Caco-2 (cell line): ENCODE measurements around the gene CIBAR2. TPM values are rescaled to one million over a fixed set of nuclear protein-coding genes. Genes with fewer than 3 reads are reported as not detected.

ENCODE experiments used
- BruUV-seq: library from RNA; stranded (reverse); fragments of 400-500 nt; replicated peaks from 2 replicates; lab custom pipeline; 2021; lab: Mats Ljungman, UMichigan
- CTCF ChIA-PET: fragments of 300-600 bp; sonication (Branson Sonifier 250); formaldehyde crosslinking; loops from one replicate; lab custom pipeline; 2022; ENCODE audit warnings: antibody characterized with exemption; lab: Charles Lee
- POLR2A ChIA-PET: fragments of 300-600 bp; sonication (Branson Sonifier 250); formaldehyde crosslinking; loops from one replicate; lab custom pipeline; 2022; ENCODE audit warnings: antibody characterized with exemption; lab: Charles Lee
- DNase-seq, 2 experiments: peaks; one replicate each; pipeline versions ENCODE4 v3.0.0 to v3.0.0-alpha.2; 2020 to 2022
- H3K27me3 ChIP-seq: replicated peaks from 2 replicates; pipeline ENCODE4 v1.6.0; 2011; ENCODE audit warnings: low read length; ENCODE audit not compliant: control insufficient read depth, insufficient read depth
- H3K36me3 ChIP-seq: 2 replicates; pipeline ENCODE4 v1.5.1; 2011; ENCODE audit warnings: low read length; ENCODE audit not compliant: control insufficient read depth, insufficient read depth
- H3K4me1 ChIP-seq: fragments of 250-450 bp; sonication (Bioruptor Pico); 2 replicates; pipeline ENCODE4 v1.5.1; 2020; ENCODE audit warnings: mild to moderate bottlenecking
- H3K4me3 ChIP-seq: 2 replicates; pipeline ENCODE4 v1.5.1; 2011; ENCODE audit warnings: low read depth, mild to moderate bottlenecking, control low read depth, low read length
- H3K9me3 ChIP-seq: fragments of 250-450 bp; sonication (Bioruptor Pico); 2 replicates; pipeline ENCODE4 v1.5.1; 2020; ENCODE audit warnings: mild to moderate bottlenecking, moderate library complexity
- H3K27ac Mint-ChIP-seq: one replicate; pipeline ENCODE4 v1.8.0; 2022; ENCODE audit warnings: mixed read lengths; ENCODE audit not compliant: unreplicated experiment
- H3K27me3 Mint-ChIP-seq: one replicate; pipeline ENCODE4 v1.8.0; 2022; ENCODE audit warnings: mixed read lengths; ENCODE audit not compliant: insufficient read depth, unreplicated experiment
- H3K36me3 Mint-ChIP-seq: one replicate; pipeline ENCODE4 v1.8.0; 2022; ENCODE audit warnings: mild to moderate bottlenecking, mixed read lengths; ENCODE audit not compliant: insufficient read depth, unreplicated experiment
- H3K4me1 Mint-ChIP-seq: one replicate; pipeline ENCODE4 v1.8.0; 2022; ENCODE audit warnings: low read depth, mixed read lengths; ENCODE audit not compliant: unreplicated experiment
- H3K4me3 Mint-ChIP-seq: one replicate; pipeline ENCODE4 v1.8.0; 2022; ENCODE audit warnings: mild to moderate bottlenecking, moderate library complexity, mixed read lengths; ENCODE audit not compliant: unreplicated experiment
- H3K9me3 Mint-ChIP-seq: one replicate; pipeline ENCODE4 v1.8.0; 2022; ENCODE audit warnings: mixed read lengths; ENCODE audit not compliant: unreplicated experiment
- intact Hi-C: fragments of 100-400 bp; cut with micrococcal nuclease; formaldehyde crosslinking; loops from one replicate; pipeline ENCODE4 v1.10.0; 2022; ENCODE audit not compliant: unreplicated experiment
- total RNA-seq: library from RNA; stranded (reverse); gene quantifications from 2 replicates; pipeline ENCODE4 v1.2.3, GENCODE V29; 2022
- TF ChIP-seq, protein P1 (sequence below), 2 experiments: fragments of 200-600 bp in 1 of 2; IDR thresholded peaks; 1 replicate in 1 of 2; 2 replicates in 1 of 2; pipeline versions ENCODE4 v1.5.1 to v1.8.0; 2011 to 2022; ENCODE audit warnings: antibody characterized with exemption in 1 of 2, control low read depth in 1 of 2, inconsistent platforms in 1 of 2, low read depth in 1 of 2, low read length in 1 of 2, mild to moderate bottlenecking in 1 of 2, moderate library complexity in 1 of 2; ENCODE audit not compliant: insufficient read depth in 1 of 2, severe bottlenecking in 1 of 2, unreplicated experiment in 1 of 2

CIBAR2 gene
- total RNA-seq, 1 experiment from 2014 or later: not detected

DNA sequence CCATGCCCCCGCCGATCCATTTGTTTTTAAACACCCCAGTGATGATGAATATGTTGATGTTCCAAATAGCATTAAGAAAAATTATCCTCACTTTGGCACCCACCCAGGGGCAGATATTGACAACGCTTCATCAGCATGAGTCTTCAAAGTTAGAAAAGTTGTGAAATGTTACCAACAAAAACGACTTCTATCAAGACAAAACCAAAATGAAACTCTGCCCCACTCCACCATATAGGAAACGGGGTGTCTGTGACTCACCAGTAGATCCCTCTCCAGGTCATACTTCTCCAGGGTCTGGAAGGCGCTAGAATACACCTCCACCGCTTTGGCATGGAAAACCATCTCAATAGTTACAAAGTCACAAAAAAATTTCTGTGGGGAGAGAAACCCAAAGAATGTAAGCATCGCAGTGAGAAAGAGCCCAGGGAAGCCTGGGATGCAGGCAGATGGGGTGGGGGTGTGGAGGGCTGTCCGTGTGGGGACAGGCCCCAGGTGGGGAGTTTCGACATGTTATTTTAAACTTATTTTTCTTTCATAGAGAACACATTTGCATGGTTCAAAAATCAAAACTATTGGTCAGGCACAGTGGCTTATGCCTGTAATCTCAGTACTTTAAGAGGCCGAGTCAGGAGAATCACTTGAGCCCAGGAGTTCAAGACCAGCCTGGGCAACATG lies 10.2 kb downstream of the CIBAR2 start:
- ChIA-PET POLR2A (no interaction called here), CTCF (interaction anchor here (0.5 kb wide), 1 partner anchor 612 kb away, joined by 3 read pairs; no protein-coding TSS in a partner anchor)
- no peak overlapping the region for H3K4me3 Mint-ChIP-seq
- H3K9me3 ChIP-seq: no peaks in the 10 kb centered on the region
- no peaks in the 10 kb centered on the region for H3K36me3 ChIP-seq
- H3K4me1 Mint-ChIP-seq: no peaks in the 10 kb centered on the region
- H3K36me3 Mint-ChIP-seq: no peaks in the 10 kb centered on the region
- no TSS peak for BruUV-seq
- no peak overlapping the region for H3K4me3 ChIP-seq
- no peaks in the 10 kb centered on the region for H3K27me3 Mint-ChIP-seq
- H3K27me3 ChIP-seq: no peaks in the 10 kb centered on the region
- no peaks in the 10 kb centered on the region for H3K9me3 Mint-ChIP-seq
- TF ChIP-seq, protein P1, sequence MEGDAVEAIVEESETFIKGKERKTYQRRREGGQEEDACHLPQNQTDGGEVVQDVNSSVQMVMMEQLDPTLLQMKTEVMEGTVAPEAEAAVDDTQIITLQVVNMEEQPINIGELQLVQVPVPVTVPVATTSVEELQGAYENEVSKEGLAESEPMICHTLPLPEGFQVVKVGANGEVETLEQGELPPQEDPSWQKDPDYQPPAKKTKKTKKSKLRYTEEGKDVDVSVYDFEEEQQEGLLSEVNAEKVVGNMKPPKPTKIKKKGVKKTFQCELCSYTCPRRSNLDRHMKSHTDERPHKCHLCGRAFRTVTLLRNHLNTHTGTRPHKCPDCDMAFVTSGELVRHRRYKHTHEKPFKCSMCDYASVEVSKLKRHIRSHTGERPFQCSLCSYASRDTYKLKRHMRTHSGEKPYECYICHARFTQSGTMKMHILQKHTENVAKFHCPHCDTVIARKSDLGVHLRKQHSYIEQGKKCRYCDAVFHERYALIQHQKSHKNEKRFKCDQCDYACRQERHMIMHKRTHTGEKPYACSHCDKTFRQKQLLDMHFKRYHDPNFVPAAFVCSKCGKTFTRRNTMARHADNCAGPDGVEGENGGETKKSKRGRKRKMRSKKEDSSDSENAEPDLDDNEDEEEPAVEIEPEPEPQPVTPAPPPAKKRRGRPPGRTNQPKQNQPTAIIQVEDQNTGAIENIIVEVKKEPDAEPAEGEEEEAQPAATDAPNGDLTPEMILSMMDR (IDR thresholded peaks at IDR 0.05; ENCODE audit: insufficient read depth in 1 of 2, low read depth in 1 of 2, low read length in 1 of 2, severe bottlenecking in 1 of 2, unreplicated experiment in 1 of 2): no peak
- no peaks in the 10 kb centered on the region for H3K4me1 ChIP-seq
- intact Hi-C loops: no loop called here
- DNase-seq: no peak
- H3K27ac Mint-ChIP-seq: no peak overlapping the region

DNA sequence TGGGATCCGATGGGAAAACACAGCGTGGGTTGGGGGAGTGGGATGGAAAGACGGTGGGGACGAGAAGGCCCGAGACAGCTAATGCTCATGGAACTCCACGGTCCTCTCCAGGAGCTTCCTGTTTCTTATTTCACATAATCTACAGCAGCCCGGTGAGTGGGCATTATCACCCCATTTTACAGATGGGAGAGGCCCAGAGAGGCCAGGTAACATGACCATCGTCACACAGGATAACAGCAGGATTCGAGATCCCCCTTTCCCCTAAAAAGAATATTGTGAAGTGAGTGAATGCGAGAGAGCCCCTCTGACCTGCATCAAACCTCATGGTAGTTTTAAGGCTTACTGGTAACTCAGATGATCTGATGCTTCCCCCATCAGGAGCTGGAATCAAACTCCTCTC lies 12.0 kb downstream of the CIBAR2 start:
- no peak for DNase-seq
- ChIA-PET POLR2A (no interaction called here), CTCF (interaction anchor here (1.2 kb wide), 1 partner anchor 8 kb away, joined by 3 read pairs; no protein-coding TSS in a partner anchor)
- Histone ChIP-seq H3K9me3 (no peaks in the 10 kb centered on the region), H3K4me1 (no peaks in the 10 kb centered on the region), H3K36me3 (no peaks in the 10 kb centered on the region), H3K4me3 (no peak overlapping the region), H3K27me3 (no peaks in the 10 kb centered on the region)
- H3K9me3 Mint-ChIP-seq: no peaks in the 10 kb centered on the region
- H3K4me1 Mint-ChIP-seq: no peaks in the 10 kb centered on the region
- H3K27ac Mint-ChIP-seq: no peak overlapping the region
- TF ChIP-seq, protein P1 (IDR thresholded peaks at IDR 0.05; ENCODE audit: insufficient read depth in 1 of 2, low read depth in 1 of 2, low read length in 1 of 2, severe bottlenecking in 1 of 2, unreplicated experiment in 1 of 2): no peak
- H3K36me3 Mint-ChIP-seq: no peaks in the 10 kb centered on the region
- H3K27me3 Mint-ChIP-seq: no peaks in the 10 kb centered on the region
- H3K4me3 Mint-ChIP-seq: no peak overlapping the region
- BruUV-seq: no TSS peak
- intact Hi-C loops: no loop called here

DNA sequence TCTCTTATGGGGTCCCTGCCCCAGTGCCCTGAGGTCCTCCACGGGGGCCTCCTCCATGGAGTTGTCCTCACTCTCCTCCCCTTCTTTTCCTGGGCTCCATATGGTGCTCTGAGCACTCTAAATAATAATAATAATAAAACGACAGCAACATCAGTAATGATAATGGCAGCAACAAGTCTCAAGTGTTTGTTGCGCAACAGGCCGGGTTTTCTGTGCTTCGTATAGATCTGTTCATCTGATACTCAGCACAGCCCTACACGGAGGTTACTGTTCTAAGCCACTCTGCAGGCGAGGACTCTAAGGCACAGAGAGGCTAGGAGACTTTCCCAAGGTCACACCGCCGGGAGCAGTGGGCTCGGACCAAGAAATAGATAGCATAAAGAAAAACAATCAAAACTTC lies 13.7 kb downstream of the CIBAR2 start:
- Mint-ChIP-seq H3K27ac (no peak overlapping the region), H3K36me3 (no peaks in the 10 kb centered on the region), H3K27me3 (peaks cover 3% of the 10 kb centered on the region), H3K9me3 (no peaks in the 10 kb centered on the region), H3K4me3 (no peak overlapping the region), H3K4me1 (no peaks in the 10 kb centered on the region)
- POLR2A ChIA-PET: no interaction called here
- no TSS peak for BruUV-seq
- H3K9me3 ChIP-seq: no peaks in the 10 kb centered on the region
- CTCF ChIA-PET: no interaction called here
- H3K36me3 ChIP-seq: no peaks in the 10 kb centered on the region
- H3K4me1 ChIP-seq: no peaks in the 10 kb centered on the region
- H3K4me3 ChIP-seq: no peak overlapping the region
- no peak for DNase-seq
- H3K27me3 ChIP-seq: no peaks in the 10 kb centered on the region
- intact Hi-C loops: no loop called here
- TF ChIP-seq, protein P1 (IDR thresholded peaks at IDR 0.05; ENCODE audit: insufficient read depth in 1 of 2, low read depth in 1 of 2, low read length in 1 of 2, severe bottlenecking in 1 of 2, unreplicated experiment in 1 of 2): no peak
